ENCODE results near the gene MPO. TPM values are rescaled to one million over a fixed set of nuclear protein-coding genes. Genes with fewer than 3 reads are reported as not detected.

MPO gene, protein sequence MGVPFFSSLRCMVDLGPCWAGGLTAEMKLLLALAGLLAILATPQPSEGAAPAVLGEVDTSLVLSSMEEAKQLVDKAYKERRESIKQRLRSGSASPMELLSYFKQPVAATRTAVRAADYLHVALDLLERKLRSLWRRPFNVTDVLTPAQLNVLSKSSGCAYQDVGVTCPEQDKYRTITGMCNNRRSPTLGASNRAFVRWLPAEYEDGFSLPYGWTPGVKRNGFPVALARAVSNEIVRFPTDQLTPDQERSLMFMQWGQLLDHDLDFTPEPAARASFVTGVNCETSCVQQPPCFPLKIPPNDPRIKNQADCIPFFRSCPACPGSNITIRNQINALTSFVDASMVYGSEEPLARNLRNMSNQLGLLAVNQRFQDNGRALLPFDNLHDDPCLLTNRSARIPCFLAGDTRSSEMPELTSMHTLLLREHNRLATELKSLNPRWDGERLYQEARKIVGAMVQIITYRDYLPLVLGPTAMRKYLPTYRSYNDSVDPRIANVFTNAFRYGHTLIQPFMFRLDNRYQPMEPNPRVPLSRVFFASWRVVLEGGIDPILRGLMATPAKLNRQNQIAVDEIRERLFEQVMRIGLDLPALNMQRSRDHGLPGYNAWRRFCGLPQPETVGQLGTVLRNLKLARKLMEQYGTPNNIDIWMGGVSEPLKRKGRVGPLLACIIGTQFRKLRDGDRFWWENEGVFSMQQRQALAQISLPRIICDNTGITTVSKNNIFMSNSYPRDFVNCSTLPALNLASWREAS
- polyA plus RNA-seq (2012; ENCODE audit: insufficient read depth, insufficient read length): not detected

DNA sequence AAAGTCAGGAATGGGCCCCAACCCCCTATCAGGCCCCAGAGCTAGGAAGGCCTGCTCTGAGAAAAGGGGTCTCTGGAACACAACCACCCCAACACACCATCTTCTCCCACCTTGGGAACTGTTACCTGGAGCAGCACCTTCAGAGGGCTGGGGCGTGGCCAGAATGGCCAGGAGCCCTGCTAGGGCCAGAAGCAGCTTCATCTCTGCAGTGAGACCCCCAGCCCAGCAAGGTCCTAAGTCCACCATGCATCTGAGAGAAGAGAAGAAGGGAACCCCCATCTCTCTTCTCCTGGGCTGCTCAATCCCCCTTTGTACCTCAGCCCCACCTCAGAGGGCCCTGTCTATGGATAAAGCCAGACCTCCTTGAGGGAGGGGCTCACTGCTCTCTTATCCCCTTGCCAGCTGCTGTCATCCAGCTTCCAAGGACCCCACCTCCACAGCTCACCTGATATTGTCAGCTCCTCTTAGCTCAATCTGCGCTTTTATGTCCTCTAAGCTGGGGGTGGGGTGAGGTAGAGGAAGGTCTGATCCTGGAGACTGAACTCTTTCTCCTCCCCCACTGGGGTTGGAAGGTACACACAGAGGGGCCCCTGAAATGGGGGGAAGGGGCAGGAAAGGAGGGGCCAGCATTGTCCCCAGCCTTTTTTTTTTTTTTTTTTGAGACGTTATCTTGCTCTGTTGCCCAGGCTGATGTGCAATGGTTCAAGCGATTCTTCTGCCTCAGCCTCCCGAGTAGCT lies at the start of gene MPO:
Gene MPO (minus strand): TSS at position 456 of the 738 bp plus-strand sequence. CDS start 177 bp downstream, at position 279.
- no peak for DNase-seq (ENCODE audit: low read depth, low spot score)
- H3K4me3 ChIP-seq (ENCODE audit: low read length): no peak within 1 kb of the TSS

DNA sequence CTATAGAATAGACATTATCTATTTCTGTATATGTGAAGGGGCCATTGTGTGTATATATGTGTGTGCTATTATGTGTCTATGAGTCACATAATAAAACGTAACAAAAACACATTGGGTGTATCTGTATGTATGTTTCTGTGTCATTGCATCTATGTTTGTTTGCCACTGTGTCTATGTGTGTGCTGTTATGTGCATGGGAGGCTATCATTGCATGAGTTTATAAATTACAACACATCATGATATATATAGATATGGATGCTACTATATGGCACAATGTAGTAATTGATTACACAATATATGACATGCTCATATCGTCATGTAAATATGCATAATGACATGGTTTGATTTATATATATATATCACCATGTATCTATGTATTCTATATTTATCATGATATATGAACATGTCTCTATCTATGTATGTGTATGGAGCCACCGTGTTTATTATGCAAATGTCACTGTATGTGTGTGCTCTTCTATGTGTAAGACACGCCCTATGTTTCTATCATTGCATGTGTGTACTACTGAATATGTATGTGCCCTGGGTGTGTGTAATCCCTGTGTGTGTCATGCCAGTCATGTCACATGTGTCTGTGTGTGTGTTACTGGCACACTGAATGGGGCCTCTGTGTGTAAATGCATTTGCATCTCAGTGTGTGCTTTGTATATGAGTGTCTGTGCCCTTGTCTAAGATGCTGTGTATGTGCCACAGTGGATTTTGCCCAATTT lies 49.2 kb upstream of the MPO start:
- H3K4me3 ChIP-seq (ENCODE audit: low read length): peak overlapping the region; percentile 100
- DNase-seq (ENCODE audit: low read depth, low spot score): peak; percentile 72

DNA sequence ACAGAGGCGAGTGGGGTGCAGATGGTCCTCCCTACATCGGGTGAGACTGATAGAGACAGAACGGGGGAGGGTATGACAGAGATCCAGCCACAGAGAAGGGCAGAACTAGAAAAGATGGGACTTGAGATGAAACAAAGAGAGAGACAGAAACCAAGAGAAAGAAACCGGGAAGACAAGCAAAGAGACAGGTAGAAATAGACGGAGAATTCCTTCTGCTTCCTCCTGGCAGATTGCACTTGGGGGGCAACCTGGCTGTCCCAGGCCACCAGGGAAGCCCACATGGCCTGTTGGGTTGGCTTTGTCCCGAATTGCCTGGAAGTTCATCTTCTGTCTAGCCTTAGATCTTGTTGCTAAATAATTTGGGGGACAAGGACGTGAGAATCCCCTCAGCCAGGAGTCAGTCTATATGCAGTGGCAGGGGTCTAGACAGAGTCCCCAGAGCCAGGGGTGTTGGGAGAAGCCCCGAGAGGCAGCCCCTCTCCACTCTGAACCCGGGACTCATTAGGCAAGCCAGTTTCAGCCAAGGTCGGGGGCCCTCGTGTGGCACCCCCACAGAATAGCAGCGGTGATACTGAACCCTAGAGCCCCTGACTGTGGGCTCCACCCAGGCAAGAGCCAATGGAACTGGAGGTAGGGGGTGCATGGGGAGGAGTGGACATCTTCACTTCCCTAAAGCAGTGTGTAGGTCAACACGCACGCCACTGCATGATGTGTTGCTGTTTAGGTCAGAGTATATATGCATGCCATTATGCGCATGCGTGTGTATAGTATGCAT lies 48.5 kb upstream of the MPO start:
- H3K4me3 ChIP-seq (ENCODE audit: low read length): peak overlapping the region; percentile 100
- DNase-seq (ENCODE audit: low read depth, low spot score): peak; percentile 97

DNA sequence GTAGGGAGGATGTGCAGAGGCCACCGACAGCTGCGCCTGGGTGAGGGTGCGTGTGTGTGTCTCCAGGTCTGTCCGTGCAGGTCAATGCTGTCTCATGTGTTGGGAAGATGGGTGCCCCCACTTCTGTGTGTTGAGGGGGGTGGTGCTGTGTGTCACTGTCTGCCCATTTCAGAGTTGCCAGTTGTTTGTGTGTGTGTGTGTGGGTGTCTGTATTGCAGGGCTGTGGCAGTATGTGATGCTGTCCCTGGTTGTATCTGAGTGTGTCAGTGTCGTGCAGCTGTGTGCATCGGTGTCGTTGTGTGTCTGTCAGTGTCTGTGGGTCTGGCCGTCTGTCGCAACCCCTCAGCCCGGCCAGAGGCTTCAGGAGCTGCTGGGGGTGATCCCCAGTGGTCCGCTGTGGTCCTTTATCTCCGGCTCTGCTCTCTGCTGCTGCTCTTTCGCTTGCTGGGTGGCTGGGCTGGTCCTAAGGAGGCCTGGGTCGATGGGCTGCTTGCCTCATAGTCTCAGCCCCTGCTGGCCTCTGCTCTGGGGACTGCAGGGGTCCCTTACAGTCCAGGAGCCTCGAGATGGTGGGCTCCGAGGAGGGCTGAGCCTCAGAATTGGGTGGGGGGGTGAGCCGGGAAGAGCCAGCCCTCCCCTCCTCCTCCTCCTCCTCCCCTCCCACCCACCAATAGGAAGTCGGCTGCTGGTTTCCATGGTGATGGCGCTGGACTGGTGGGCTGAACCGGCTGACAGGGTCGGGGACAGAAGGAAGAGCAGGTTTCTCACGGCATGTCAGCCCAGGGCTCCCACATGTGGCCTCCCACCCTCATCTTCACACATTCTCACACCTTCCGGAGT lies 47.7 kb upstream of the MPO start, which contains the start of gene TSPOAP1:
Gene TSPOAP1 (minus strand): TSS at position 601 of the 840 bp plus-strand sequence. CDS start 875 bp downstream, outside the sequence.
- peak within 1 kb of the TSS; percentile 100 for H3K4me3 ChIP-seq (ENCODE audit: low read length)
- DNase-seq (ENCODE audit: low read depth, low spot score): peak; percentile 81

DNA sequence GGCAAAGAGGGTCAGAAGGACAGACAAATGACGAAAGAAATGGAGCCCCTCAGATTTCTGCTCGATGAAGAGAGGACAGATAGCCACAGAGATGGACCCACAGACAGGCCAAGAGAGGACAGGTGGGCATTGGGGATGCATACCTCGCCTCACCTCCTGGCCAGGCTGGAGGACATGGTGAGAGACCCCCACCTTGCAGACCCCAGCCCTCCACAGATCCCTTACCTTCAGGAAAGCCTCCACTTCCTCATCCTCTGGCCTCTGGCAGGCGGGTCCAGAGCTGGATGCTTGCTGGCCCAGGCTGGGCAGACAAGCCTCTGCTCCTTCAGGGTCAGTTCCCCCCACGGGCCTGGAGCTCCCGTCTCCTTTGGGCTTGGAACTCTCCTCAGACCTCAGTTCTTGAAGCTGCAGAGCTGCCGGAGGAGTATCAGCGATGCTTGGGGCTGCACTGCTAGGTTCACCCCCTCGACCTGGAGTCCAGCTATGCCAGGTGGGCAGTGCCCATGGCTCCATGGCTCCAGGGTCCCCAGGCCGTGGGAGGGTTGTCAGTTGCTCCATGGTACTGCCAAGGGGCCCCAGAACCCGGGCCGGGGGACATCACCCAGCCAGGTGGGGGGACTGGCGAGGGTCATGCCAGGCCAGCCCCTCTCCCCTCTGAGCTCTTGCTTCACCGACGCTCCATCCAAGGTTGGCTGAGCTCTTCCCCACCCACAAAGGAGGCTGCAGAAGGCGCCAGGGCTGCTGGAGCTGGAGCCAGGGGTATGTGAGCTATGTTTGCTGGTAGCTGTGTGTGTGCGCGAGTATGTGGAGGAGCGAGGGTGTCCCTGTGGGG lies 46.8 kb upstream of the MPO start:
- H3K4me3 ChIP-seq (ENCODE audit: low read length): no peak overlapping the region
- DNase-seq (ENCODE audit: low read depth, low spot score): no peak

DNA sequence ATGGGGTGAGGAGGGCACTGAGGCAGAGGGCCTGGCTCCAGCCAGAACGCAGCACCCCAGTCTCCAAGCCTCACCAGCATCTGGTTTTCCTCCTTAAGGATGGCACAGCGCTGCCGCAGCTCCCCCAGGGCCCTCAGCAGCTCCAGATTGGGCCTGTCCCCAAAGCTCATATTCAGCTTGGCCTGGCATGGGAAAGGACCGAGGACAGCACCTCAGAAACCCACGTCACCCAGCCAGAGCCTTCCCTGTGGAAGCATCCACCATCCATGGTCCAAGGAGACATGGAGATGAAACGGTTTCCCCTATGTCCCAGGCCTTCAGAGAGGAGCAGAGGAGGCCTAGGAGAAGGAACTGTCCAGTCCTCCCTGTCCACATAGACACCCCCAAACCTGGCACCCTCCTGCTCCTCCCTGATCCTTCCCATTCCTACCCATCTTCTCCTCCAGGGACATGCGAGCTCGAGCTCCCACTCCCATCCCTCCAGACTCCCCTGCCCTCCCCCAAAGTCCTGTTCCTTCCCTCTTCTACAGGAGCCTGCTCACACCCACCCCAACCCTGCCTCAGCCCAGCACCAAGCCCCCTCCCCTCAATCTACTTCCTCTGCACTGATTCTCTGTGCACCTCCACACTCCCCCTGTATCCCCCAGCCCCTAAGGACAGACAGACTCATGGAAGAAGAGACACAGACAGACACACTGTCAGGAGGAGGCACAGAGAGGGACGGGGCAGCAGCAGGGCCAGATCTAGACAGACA lies 46.1 kb upstream of the MPO start:
- DNase-seq (ENCODE audit: low read depth, low spot score): no peak
- H3K4me3 ChIP-seq (ENCODE audit: low read length): no peak overlapping the region

DNA sequence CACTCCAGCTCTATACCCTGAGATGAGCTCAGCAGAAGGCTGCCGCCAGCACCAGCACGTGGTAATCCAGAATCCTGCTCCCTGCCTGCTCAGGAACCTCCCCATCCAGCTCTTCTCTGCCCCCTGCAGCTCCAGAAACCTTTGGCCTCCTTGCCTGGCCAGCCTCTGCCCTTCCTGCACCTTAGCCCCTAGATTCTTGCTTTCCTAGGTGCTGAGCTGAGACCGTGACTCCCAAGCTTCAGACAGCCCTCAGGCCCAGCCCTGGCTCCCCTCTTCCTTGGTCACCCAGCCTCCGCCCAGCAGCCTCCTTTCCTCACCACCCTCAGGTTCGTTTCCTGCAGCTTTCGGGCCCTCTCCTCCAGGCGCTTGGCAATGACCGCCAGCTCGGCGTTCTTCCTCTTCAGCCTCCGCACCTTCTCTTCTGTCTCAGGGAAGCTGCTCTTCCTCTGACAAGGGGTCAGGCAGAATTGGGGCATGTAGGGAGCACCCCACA lies 45.3 kb upstream of the MPO start:
- no peak overlapping the region for H3K4me3 ChIP-seq (ENCODE audit: low read length)
- no peak for DNase-seq (ENCODE audit: low read depth, low spot score)

DNA sequence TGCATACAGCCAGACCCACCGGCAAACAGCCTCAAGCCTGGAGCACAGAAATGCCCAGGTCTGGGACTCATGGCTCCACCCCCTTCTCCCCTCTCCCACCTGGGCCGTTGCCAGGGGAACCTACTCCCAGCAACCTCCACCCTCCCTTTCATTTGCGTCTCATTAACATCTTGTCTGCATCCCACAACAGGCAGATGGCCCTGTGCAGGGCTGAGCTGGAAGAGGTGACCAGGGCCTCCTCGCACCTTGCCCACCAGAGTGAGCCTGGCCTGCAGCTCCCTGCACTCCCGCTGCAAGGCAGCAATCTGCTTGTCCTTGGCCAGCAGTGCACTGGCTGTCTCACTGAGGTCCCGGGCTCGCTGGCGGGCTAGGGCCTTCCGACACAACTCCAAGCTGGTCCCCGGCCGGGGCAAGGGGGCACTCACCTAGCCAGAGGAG lies 44.6 kb upstream of the MPO start:
- no peak for DNase-seq (ENCODE audit: low read depth, low spot score)
- H3K4me3 ChIP-seq (ENCODE audit: low read length): no peak overlapping the region

DNA sequence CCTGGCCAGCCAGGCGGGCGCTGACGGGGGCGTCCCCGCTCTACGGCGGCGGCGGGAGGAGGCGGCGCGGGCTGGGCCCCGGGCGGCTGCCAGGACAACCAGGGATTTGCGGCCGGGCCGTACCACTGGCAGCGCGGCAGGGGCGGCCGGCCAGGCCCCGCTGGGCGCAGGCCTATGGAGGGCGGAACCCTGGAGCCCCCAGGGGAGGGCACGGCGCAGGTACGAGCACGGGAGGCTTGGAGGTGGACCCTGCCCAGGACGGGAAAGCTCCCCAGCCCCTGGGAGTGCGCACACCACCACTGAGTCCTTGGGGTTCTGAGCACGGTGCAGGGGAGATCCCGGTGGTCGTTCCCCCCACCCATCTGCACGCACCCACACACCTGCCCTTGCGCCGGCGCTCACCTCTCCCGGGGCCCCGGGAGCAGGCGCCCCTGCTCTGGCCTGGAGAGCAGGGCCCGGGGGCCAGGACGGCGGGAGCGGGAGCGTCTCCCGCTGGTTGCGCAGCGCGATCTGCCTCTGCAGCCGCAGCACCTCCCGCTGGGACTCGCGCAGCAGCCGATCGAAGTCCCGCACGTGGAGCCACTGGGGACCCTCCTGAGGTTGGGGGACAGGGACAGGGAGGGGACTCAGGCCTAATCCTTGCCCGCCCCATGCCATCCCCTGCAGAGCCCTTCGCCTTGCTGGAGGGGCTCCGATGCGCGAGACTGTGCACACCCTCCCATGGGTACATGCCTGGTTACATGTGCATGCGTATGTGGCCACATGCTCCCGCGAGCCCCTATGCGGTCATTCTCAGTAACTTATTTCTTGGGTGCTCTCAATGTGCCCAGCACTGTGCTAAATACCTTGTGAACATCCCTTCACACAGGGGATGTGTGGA lies 43.9 kb upstream of the MPO start:
- no peak for DNase-seq (ENCODE audit: low read depth, low spot score)
- no peak overlapping the region for H3K4me3 ChIP-seq (ENCODE audit: low read length)

DNA sequence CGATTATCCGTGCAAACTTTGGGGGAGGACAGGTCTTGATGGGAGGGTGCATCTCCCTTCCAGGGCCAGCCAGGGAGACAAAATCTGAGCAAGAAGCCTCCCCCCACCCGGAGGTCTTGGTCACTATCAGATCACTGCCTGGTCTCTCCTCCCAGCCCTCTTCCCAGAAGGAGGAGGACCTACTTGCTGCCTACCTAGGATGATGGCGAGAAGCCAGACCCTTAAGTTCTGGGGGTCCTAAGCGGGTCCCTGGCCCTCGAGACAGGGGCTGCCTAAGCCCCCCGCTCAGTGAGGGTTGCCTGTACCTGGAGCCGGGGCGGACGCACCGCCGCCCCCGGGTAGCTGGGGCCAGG lies 43.3 kb upstream of the MPO start:
- no peak overlapping the region for H3K4me3 ChIP-seq (ENCODE audit: low read length)

DNA sequence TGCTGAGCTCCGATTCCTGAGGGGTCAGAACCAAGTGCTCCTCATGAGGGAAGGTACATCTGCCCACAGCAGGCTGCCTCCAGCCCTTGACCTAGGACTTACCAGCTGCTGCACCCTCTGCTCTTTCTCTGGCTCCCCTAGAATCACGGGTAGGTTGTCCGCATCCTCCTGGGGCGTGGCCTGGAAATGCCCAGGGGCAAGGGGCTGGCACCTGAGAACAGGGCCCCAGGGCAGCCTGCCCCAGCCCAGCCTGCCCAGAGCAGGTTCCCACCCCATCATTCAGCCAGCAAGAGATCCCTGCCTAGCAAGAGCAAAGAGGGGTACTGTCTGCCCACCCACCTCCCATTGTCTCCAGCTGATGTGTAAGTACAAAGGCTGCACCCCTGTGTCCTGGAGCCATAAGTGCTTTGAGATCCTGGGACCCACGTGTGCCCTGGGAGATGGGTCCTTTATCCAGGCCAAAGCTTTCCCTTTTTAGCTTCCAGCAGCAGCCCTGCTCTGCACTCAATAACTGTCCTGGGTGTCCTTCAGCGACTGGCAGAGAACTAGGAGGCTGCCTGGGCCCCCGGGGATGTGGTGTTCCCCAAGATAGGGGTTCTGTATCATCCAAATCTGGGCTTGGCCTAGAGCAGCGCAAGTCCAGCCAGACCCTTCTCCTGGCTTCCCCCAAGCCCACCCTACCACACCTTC lies 42.8 kb upstream of the MPO start:
- no peak overlapping the region for H3K4me3 ChIP-seq (ENCODE audit: low read length)
- no peak for DNase-seq (ENCODE audit: low read depth, low spot score)

More for the DNA sequence above, 43.3 kb upstream of the MPO start:
- no peak for DNase-seq (ENCODE audit: low read depth, low spot score)

DNA sequence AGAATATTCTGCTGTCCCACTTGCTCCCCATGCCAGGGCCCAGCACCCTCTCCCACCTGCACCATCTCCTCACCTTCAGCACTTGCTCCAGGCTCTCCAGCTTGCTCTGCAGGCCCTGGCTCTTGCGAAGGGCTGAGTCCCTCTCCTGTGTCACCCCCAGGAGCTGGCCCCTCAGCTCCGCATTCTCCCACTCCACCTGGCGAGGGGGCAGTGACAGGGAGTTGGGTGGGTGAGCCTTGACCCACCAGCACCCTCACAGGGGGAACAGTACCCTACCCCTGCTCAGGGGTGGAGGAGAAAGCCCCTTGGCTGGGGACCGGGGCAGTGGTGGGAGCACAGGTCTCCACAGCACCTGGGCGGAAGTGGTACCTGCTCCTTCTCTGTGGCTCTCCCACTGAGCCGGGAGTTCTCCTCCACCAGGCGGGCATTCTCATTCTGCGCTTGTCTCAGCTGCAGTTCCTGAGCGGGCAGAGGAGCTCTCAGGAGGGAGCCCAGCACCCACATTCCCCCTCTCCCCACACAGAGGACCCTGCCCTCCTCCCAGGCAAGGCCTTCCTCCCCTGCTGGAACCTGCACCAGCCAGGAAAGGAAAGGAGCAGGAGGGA lies 41.9 kb upstream of the MPO start:
- H3K4me3 ChIP-seq (ENCODE audit: low read length): no peak overlapping the region
- DNase-seq (ENCODE audit: low read depth, low spot score): no peak

DNA sequence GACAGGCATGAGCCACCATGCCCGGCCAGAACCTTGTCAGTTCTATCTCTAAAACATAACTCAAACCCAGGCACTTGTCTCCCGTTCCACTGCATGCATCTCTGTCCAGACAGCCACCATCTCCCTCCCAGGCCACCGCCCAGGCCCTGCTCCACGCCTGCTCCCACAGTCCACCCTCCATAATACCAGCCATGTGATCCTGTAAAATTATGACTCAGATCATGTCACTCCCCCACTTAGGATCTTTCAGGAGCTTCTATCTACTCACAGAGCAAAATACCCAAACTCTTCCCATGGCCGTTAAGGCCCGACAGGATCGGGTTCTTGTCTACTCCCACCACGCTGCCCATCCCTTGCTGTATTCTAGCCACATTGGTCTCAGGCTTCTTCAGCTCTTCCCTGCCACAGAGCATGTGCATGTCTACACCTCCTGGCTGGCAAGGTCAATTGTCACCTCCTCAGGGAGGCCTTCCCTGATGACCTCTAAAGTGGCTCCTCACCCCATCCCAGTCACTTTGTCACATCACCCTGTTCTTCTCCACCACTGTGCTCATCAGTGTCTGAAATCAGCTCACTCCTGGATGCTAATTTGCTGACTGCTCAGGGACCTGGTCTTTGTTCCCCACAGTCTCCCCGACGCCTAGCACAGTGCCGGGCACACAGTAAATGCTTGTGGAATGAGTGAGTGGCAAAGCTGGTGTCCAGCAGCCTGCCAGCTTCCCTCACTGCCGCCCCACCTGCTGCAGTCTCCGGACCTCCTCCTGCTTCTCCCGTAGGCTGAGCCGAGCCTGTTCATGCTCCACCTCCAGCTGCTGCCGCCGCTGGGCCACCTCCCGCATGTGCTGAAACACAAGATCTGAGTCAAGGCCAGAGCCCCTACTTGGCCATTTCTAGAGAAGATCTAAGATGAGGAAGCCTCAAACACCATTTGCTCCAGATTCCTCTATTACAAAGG lies 41.1 kb upstream of the MPO start:
- no peak overlapping the region for H3K4me3 ChIP-seq (ENCODE audit: low read length)
- no peak for DNase-seq (ENCODE audit: low read depth, low spot score)
